PC-9 (cell line): ENCODE measurements around the gene TTL. TPM values are rescaled to one million over a fixed set of nuclear protein-coding genes. Genes with fewer than 3 reads are reported as not detected.

Experiments used
- BruUV-seq: library from RNA; stranded (reverse); fragments of 400-500 nt; replicated peaks from 2 replicates; lab custom pipeline; 2021; lab: Mats Ljungman, UMichigan
- CTCF ChIA-PET: fragments of 300-600 bp; sonication (Branson Sonifier 250); formaldehyde crosslinking; loops from one replicate; lab custom pipeline; 2022; ENCODE audit warnings: antibody characterized with exemption; lab: Charles Lee
- POLR2A ChIA-PET: fragments of 300-600 bp; sonication (Branson Sonifier 250); formaldehyde crosslinking; loops from one replicate; lab custom pipeline; 2022; ENCODE audit warnings: antibody characterized with exemption; ENCODE audit not compliant: unreplicated experiment; lab: Charles Lee
- DNase-seq, 2 experiments: peaks; one replicate each; pipeline versions ENCODE4 v3.0.0 to v3.0.0-alpha.2; 2015 to 2022; ENCODE audit warnings: mixed read lengths in 1 of 2
- H2AFZ ChIP-seq: fragments of 200-600 bp; sonication (generic); 2 replicates; pipeline ENCODE4 v1.8.1; 2017; ENCODE audit warnings: antibody characterized with exemption
- H3F3A ChIP-seq: fragments of 200-600 bp; sonication (generic); 2 replicates; pipeline ENCODE4 v1.8.1; 2017; ENCODE audit warnings: antibody characterized with exemption, mild to moderate bottlenecking, low read depth; ENCODE audit not compliant: insufficient read depth
- H3K27ac ChIP-seq: fragments of 200-600 bp; sonication (generic); 2 replicates; pipeline ENCODE4 v1.6.1; 2016; ENCODE audit warnings: mixed run types
- H3K27me3 ChIP-seq: fragments of 200-600 bp; sonication (generic); 2 replicates; pipeline ENCODE4 v1.6.1; 2016; ENCODE audit warnings: low read depth, mixed run types; ENCODE audit not compliant: insufficient read depth
- H3K36me3 ChIP-seq: fragments of 200-600 bp; sonication (generic); 2 replicates; pipeline ENCODE4 v1.6.1; 2016; ENCODE audit warnings: low read depth, mixed run types
- H3K4me1 ChIP-seq: fragments of 200-600 bp; sonication (generic); replicated peaks from 2 replicates; pipeline ENCODE4 v1.6.1; 2016; ENCODE audit warnings: mixed run types; ENCODE audit not compliant: insufficient read depth
- H3K4me2 ChIP-seq: fragments of 200-600 bp; sonication (generic); 2 replicates; pipeline ENCODE4 v1.6.1; 2017; ENCODE audit warnings: mixed run types
- H3K4me3 ChIP-seq: fragments of 200-600 bp; sonication (generic); 2 replicates; pipeline ENCODE4 v1.6.1; 2016; ENCODE audit warnings: mixed run types
- H3K79me2 ChIP-seq: fragments of 200-600 bp; sonication (generic); 2 replicates; pipeline ENCODE4 v1.6.1; 2017; ENCODE audit warnings: low read depth, mixed run types
- H3K9me2 ChIP-seq: fragments of 200-600 bp; sonication (generic); 2 replicates; pipeline ENCODE4 v1.8.1; 2017; ENCODE audit warnings: mild to moderate bottlenecking; ENCODE audit not compliant: insufficient read depth
- H3K9me3 ChIP-seq: fragments of 200-600 bp; sonication (generic); 2 replicates; pipeline ENCODE4 v1.8.1; 2016; ENCODE audit warnings: low read depth; ENCODE audit not compliant: insufficient read depth
- H4K20me1 ChIP-seq: fragments of 200-600 bp; sonication (generic); 2 replicates; pipeline ENCODE4 v1.8.1; 2017; ENCODE audit not compliant: insufficient read depth
- CTCF ChIP-seq: fragments of 200-600 bp; sonication (generic); conservative IDR thresholded peaks from 2 replicates; pipeline ENCODE4 v1.6.1; 2017; ENCODE audit warnings: mixed run types, antibody characterized with exemption, mild to moderate bottlenecking, moderate library complexity
- EZH2 ChIP-seq: fragments of 200-600 bp; sonication (generic); IDR thresholded peaks from 2 replicates; pipeline ENCODE4 v1.8.0; 2017; ENCODE audit warnings: antibody characterized with exemption, low read depth
- intact Hi-C: fragments of 100-400 bp; cut with micrococcal nuclease; formaldehyde crosslinking; loops from one replicate; pipeline ENCODE4 v1.10.0; 2022; ENCODE audit not compliant: unreplicated experiment
- total RNA-seq: library from RNA; stranded (reverse); gene quantifications from 2 replicates; pipeline ENCODE4 v1.2.3, GENCODE V29; 2021

The TTL gene
- total RNA-seq, 1 experiment from 2014 or later: 25.4 TPM

GRCh38 chr2:112480530-112481049, 1.4 kb upstream of the TTL start:
- Histone ChIP-seq H3K36me3 (no peaks in the 10 kb centered on the region), H3K9me2 (no peaks in the 10 kb centered on the region), H3K27me3 (no peaks in the 10 kb centered on the region), H3K9me3 (no peaks in the 10 kb centered on the region), H4K20me1 (no peaks in the 10 kb centered on the region), H3K4me3 (peak overlapping the region; percentile 74; the same call in 1 of the 2 replicates), H2AFZ (peak overlapping the region; percentile 98; the same call in 1 of the 2 replicates), H3F3A (peaks cover 25% of the 10 kb centered on the region), H3K4me2 (peak overlapping the region; percentile 90), H3K4me1 (peaks cover 15% of the 10 kb centered on the region), H3K27ac (no peak overlapping the region), H3K79me2 (peaks cover 23% of the 10 kb centered on the region)
- CTCF ChIA-PET: interaction anchor here (0.6 kb wide), 1 partner anchor 58 kb away, joined by 3 read pairs; no protein-coding TSS in a partner anchor
- peak in 1 of 2 experiments; percentile 9 for DNase-seq
- BruUV-seq: no TSS peak
- intact Hi-C loops: loop anchor here (1.0 to 5.0 kb wide), 4 partner anchors 102 to 457 kb away; partner anchors contain the start of gene ZC3H6
- POLR2A ChIA-PET: interaction anchor here (0.5 to 0.6 kb wide), 2 partner anchors 177 to 207 kb away, joined by 4 to 12 read pairs; no protein-coding TSS in a partner anchor
- TF ChIP-seq EZH2: no peak
- no peak for TF ChIP-seq CTCF

- CTCF ChIA-PET: no interaction called here
- Histone ChIP-seq H2AFZ (peak overlapping the region; percentile 98), H3K4me2 (peak overlapping the region; percentile 90), H4K20me1 (no peaks in the 10 kb centered on the region), H3K9me2 (no peaks in the 10 kb centered on the region), H3K36me3 (no peaks in the 10 kb centered on the region), H3K4me3 (peak overlapping the region; percentile 74), H3K4me1 (peaks cover 15% of the 10 kb centered on the region), H3K27ac (peak overlapping the region; percentile 28; the same call in 1 of the 2 replicates), H3K9me3 (no peaks in the 10 kb centered on the region), H3K27me3 (no peaks in the 10 kb centered on the region), H3K79me2 (peaks cover 26% of the 10 kb centered on the region), H3F3A (peaks cover 25% of the 10 kb centered on the region)
- BruUV-seq: no TSS peak
- intact Hi-C loops: loop anchor here (1.0 to 5.0 kb wide), 4 partner anchors 102 to 456 kb away; partner anchors contain the start of gene ZC3H6
- TF ChIP-seq EZH2 (no peak), CTCF (peak; percentile 62)
- peak; percentile 74 to 77 for DNase-seq
- POLR2A ChIA-PET: interaction anchor here (0.6 kb wide), 1 partner anchor 177 kb away, joined by 4 read pairs; no protein-coding TSS in a partner anchor
These were observed 867 bp upstream of the TTL start for GRCh38 chr2:112481050-112481527.

GRCh38 chr2:112482309-112483041, 519 bp downstream of the TTL start:
- Histone ChIP-seq H3K4me2 (peak overlapping the region; percentile 86), H3F3A (peaks cover 25% of the 10 kb centered on the region), H3K27me3 (no peaks in the 10 kb centered on the region), H4K20me1 (no peaks in the 10 kb centered on the region), H3K4me3 (peak overlapping the region; percentile 62), H3K9me2 (no peaks in the 10 kb centered on the region), H2AFZ (peak overlapping the region; percentile 94), H3K9me3 (no peaks in the 10 kb centered on the region), H3K36me3 (no peaks in the 10 kb centered on the region), H3K79me2 (peaks cover 27% of the 10 kb centered on the region), H3K27ac (peak overlapping the region; percentile 26), H3K4me1 (peaks cover 15% of the 10 kb centered on the region)
- BruUV-seq: TSS peak; percentile 64
- DNase-seq: peak; percentile 45 to 50
- POLR2A ChIA-PET: no interaction called here
- no peak for TF ChIP-seq EZH2
- no peak for TF ChIP-seq CTCF
- CTCF ChIA-PET: no interaction called here
- intact Hi-C loops: loop anchor here (5.0 kb wide), 2 partner anchors 205 to 455 kb away; partner anchors contain the start of gene ZC3H6
